Right atrium auricular region (tissue), 2 donors: Measurements from ENCODE around the gene RBCK1. TPM values are rescaled to one million over a fixed set of nuclear protein-coding genes. Genes with fewer than 3 reads are reported as not detected.
"Not testable (repeated sequence)": the region's sequence is repeated elsewhere in the genome, so short reads cannot be mapped to it uniquely, and the experiment has no call there.

ENCODE experiments used
- DNase-seq: peaks from one replicate; pipeline ENCODE4 v3.0.0-alpha.2; 2019; ENCODE audit warnings: low spot score
- H3K27ac ChIP-seq, 2 donors: fragments of 200-600 bp; sonication (generic); 1 replicate in 1 of 2; 2 replicates in 1 of 2; pipeline ENCODE4 v1.5.1; 2016 to 2019
- H3K27me3 ChIP-seq, 2 donors: fragments of 200-600 bp; sonication (generic); one replicate each; pipeline versions ENCODE4 v1.5.1 to v1.6.0; 2017 to 2019
- H3K36me3 ChIP-seq: fragments of 200-600 bp; sonication (generic); one replicate; pipeline ENCODE4 v1.5.1; 2016
- H3K4me1 ChIP-seq, 2 donors: fragments of 200-600 bp; sonication (generic); one replicate each; pipeline versions ENCODE4 v1.5.1 to v1.6.0; 2017 to 2019
- H3K4me3 ChIP-seq, 2 donors: fragments of 200-600 bp; sonication (generic); 1 replicate in 1 of 2; 2 replicates in 1 of 2; pipeline ENCODE4 v1.5.1; 2017 to 2019; ENCODE audit warnings: mild to moderate bottlenecking in 1 of 2, moderate library complexity in 1 of 2
- H3K9me3 ChIP-seq, 2 donors: fragments of 200-600 bp; sonication (generic); one replicate each; pipeline ENCODE4 v1.5.1; 2019
- CTCF ChIP-seq, 2 donors: fragments of 200-600 bp; sonication (generic); IDR thresholded peaks; one replicate each; pipeline ENCODE4 v1.5.1; 2019; ENCODE audit warnings: antibody characterized with exemption in 2 of 2
- total RNA-seq, 2 donors: library from RNA; depleted of rRNA; stranded (reverse); fragments of >200 nt; gene quantifications; one replicate each; pipeline ENCODE4 v1.1.0, GENCODE V29; 2016

RBCK1 gene
- total RNA-seq, 2 donors from 2014 or later = 43.6 to 48.8 TPM

- Histone ChIP-seq H3K27ac (no peak overlapping the region), H3K4me1 (no peaks in the 10 kb centered on the region), H3K9me3 (no peaks in the 10 kb centered on the region), H3K36me3 (peaks cover 7% of the 10 kb centered on the region), H3K27me3 (no peaks in the 10 kb centered on the region), H3K4me3 (no peak overlapping the region)
- no peak for DNase-seq
- TF ChIP-seq CTCF (IDR thresholded peaks at IDR 0.05) = no peak
Observed at GRCh38 chr20:387520-387919, 20.6 kb upstream of the RBCK1 start.

GRCh38 chr20:388034-388994 is 19.8 kb upstream of the RBCK1 start:
- Histone ChIP-seq H3K36me3 (peaks cover 7% of the 10 kb centered on the region), H3K9me3 (no peaks in the 10 kb centered on the region), H3K27ac (no peak overlapping the region), H3K4me3 (no peak overlapping the region), H3K4me1 (no peaks in the 10 kb centered on the region), H3K27me3 (no peaks in the 10 kb centered on the region)
- no peak for TF ChIP-seq CTCF (IDR thresholded peaks at IDR 0.05)
- no peak for DNase-seq

- H3K4me3 ChIP-seq = no peak overlapping the region
- H3K27me3 ChIP-seq = no peaks in the 10 kb centered on the region
- H3K36me3 ChIP-seq = peaks cover 7% of the 10 kb centered on the region
- H3K9me3 ChIP-seq = no peaks in the 10 kb centered on the region
- H3K4me1 ChIP-seq = no peaks in the 10 kb centered on the region
- no peak for DNase-seq
- TF ChIP-seq CTCF (IDR thresholded peaks at IDR 0.05) = no peak
- H3K27ac ChIP-seq = no peak overlapping the region
Observed at GRCh38 chr20:389220-389619, 18.9 kb upstream of the RBCK1 start.

GRCh38 chr20:391041-391711 is 16.9 kb upstream of the RBCK1 start:
- Histone ChIP-seq H3K4me3 (no peak overlapping the region), H3K4me1 (peaks cover 0 to under 1% of the 10 kb centered on the region in 2 donors), H3K9me3 (no peaks in the 10 kb centered on the region), H3K27me3 (no peaks in the 10 kb centered on the region), H3K36me3 (peaks cover 7% of the 10 kb centered on the region), H3K27ac (no peak overlapping the region)
- no peak for DNase-seq
- no peak for TF ChIP-seq CTCF (IDR thresholded peaks at IDR 0.05)

GRCh38 chr20:393296-393695 is 14.8 kb upstream of the RBCK1 start:
- not testable (repeated sequence) for H3K9me3 ChIP-seq, DNase-seq, H3K36me3 ChIP-seq, H3K27ac ChIP-seq, H3K4me3 ChIP-seq, H3K27me3 ChIP-seq, H3K4me1 ChIP-seq

GRCh38 chr20:396252-396618 is 11.9 kb upstream of the RBCK1 start:
- Histone ChIP-seq H3K4me3 (no peak overlapping the region), H3K27me3 (no peaks in the 10 kb centered on the region), H3K27ac (no peak overlapping the region), H3K36me3 (no peaks in the 10 kb centered on the region), H3K9me3 (no peaks in the 10 kb centered on the region), H3K4me1 (peaks cover 0 to 6% of the 10 kb centered on the region in 2 donors)
- no peak for TF ChIP-seq CTCF (IDR thresholded peaks at IDR 0.05)
- DNase-seq = no peak
